Activated CD4-positive, alpha-beta T cell treated with anti-CD3 and anti-CD28 coated beads for 36 hours (primary cell): ENCODE data around the gene WDR43. TPM values are rescaled to one million over a fixed set of nuclear protein-coding genes. Genes with fewer than 3 reads are reported as not detected.
A peak's percentile ranks its signal among the peaks of the same experiment; 100 is the strongest.
"Not testable (repeated sequence)": the region's sequence is repeated elsewhere in the genome, so short reads cannot be mapped to it uniquely, and the experiment has no call there.

Experiments used
- ATAC-seq: fragments of 200-7000 bp; cut with Tn5 transposase; one replicate; pipeline ENCODE4 v1.10.0; 2021; ENCODE audit warnings: mild to moderate bottlenecking, moderate library complexity
- CTCF ChIA-PET: fragments of 350-600 bp; sonication (Branson Sonifier 250); formaldehyde crosslinking; loops from one replicate; lab custom pipeline; 2021; ENCODE audit warnings: antibody characterized with exemption; lab: Charles Lee
- POLR2A ChIA-PET: fragments of 350-600 bp; sonication (Branson Sonifier 250); formaldehyde crosslinking; loops from one replicate; lab custom pipeline; 2021; ENCODE audit warnings: antibody characterized with exemption, inconsistent platforms; lab: Charles Lee
- DNase-seq: peaks from one replicate; pipeline ENCODE4 v3.0.0-alpha.2; 2020
- H3K27ac Mint-ChIP-seq: one replicate; pipeline ENCODE4 v1.8.0; 2021; ENCODE audit warnings: mixed read lengths
- H3K27me3 Mint-ChIP-seq: one replicate; pipeline ENCODE4 v1.8.0; 2021; ENCODE audit warnings: mixed read lengths
- H3K36me3 Mint-ChIP-seq: one replicate; pipeline ENCODE4 v1.8.0; 2021; ENCODE audit warnings: low read depth, mixed read lengths
- H3K4me1 Mint-ChIP-seq: one replicate; pipeline ENCODE4 v1.8.0; 2021; ENCODE audit warnings: mixed read lengths
- H3K4me3 Mint-ChIP-seq: one replicate; pipeline ENCODE4 v1.8.0; 2021; ENCODE audit warnings: mild to moderate bottlenecking, moderate library complexity, mixed read lengths
- H3K9me3 Mint-ChIP-seq: one replicate; pipeline ENCODE4 v1.8.0; 2021; ENCODE audit warnings: low read depth, mixed read lengths
- intact Hi-C, 2 experiments: fragments of 100-400 bp; cut with DNase I in 1 of 2; cut with micrococcal nuclease in 1 of 2; formaldehyde crosslinking; loops; one replicate each; pipeline versions ENCODE4 v1.14.2 to v1.15.1; 2022 to 2024; cut with DNase I, micrococcal nuclease
- total RNA-seq, 2 experiments: library from RNA; stranded (reverse); gene quantifications; one replicate each; pipeline ENCODE4 v1.2.3, GENCODE V29; 2021

Gene WDR43
- total RNA-seq, 2 experiments from 2014 or later = 109 to 170 TPM

DNA sequence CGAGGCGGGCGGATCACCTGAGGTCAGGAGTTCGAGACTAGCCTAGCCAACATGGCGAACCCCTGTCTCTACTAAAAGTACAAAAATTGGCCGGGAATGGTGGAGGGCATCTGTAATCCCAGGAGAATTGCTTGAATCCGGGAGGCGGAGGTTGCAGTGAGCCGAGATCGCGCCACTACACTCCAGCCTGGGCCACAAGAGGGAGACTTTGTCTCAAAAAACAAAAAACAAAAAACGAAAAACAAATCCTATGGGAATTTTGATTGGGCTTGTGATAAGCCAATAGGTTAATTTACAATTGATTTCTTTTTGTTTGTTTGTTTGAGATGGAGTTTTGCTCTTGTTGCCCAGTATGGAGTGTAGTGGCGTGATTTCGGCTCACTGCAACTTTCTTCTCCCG is 62.4 kb downstream of the WDR43 start:
- ChIA-PET POLR2A (no interaction called here), CTCF (interaction anchor here (0.6 to 0.8 kb wide), 2 partner anchors 71 to 387 kb away, joined by 3 read pairs; no protein-coding TSS in a partner anchor)
- H3K36me3 Mint-ChIP-seq = no peaks in the 10 kb centered on the region
- ATAC-seq (no peak), DNase-seq (no peak)
- intact Hi-C loops = loop anchor here (5.0 to 10.0 kb wide), 4 partner anchors 55 to 1115 kb away; partner anchors contain the start of gene CLIP4 (in 1 of the 2)
- H3K27ac Mint-ChIP-seq = no peak overlapping the region
- no peaks in the 10 kb centered on the region for H3K27me3 Mint-ChIP-seq
- H3K9me3 Mint-ChIP-seq = no peaks in the 10 kb centered on the region
- H3K4me1 Mint-ChIP-seq = peaks cover 3% of the 10 kb centered on the region
- H3K4me3 Mint-ChIP-seq = no peak overlapping the region

DNA sequence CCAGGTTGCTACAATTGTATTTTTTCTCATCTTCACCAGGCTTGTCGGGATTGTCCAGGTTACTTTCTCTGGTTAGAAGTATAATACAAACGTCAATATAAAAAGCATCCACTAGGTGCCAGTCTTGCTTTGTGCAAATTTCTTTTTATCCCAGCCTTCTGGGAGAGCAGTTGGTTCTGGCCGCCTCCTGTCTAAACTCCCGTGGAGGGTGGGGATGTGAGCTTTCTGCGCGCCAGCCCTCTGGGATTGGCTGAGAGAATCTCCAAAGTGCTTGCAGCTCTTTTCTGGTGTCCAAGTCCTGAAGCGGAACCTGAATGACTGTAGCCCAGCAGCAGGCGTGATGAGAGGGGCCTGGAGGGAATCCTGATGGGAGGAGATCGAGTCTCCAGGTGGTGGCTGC is 64.2 kb downstream of the WDR43 start:
- CTCF ChIA-PET = interaction anchor here (0.6 to 1.3 kb wide), 15 partner anchors 10 to 260 kb away, joined by 3 to 5 read pairs (median 3); no protein-coding TSS in a partner anchor
- Mint-ChIP-seq H3K27me3 (no peaks in the 10 kb centered on the region), H3K27ac (no peak overlapping the region), H3K4me1 (no peaks in the 10 kb centered on the region), H3K9me3 (no peaks in the 10 kb centered on the region), H3K36me3 (no peaks in the 10 kb centered on the region), H3K4me3 (no peak overlapping the region)
- peak; percentile 80 for ATAC-seq
- intact Hi-C loops = loop anchor here (1.0 to 10.0 kb wide), 8 partner anchors 54 to 1114 kb away; partner anchors contain the start of gene CLIP4 (in 1 of the 2)
- POLR2A ChIA-PET = no interaction called here
- DNase-seq = peak; percentile 50

DNA sequence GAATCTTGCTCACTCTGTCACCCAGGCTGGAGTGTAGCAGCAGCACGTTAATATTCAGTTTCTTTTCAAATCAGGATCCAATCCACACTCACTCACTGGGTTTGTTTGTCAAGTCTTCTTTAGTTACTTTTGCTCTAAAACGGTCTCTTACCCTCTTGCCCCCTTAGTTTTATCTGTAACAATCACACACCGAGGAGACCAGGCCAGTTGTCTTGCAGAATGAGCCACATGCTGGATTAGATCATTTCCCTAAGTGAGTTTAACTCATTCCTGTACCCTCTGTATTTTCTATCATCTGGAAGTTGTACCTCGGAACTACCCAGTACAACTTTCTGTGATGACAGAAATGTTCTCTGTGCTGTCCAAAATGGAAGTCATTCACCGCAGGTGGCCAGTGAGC is 65.9 kb downstream of the WDR43 start:
- intact Hi-C loops = loop anchor here in 1 of 2 experiments (10.0 kb wide), 1 partner anchor 884 kb away; no protein-coding TSS in a partner anchor
- Mint-ChIP-seq H3K27ac (no peak overlapping the region), H3K9me3 (no peaks in the 10 kb centered on the region), H3K4me3 (no peak overlapping the region), H3K27me3 (no peaks in the 10 kb centered on the region), H3K4me1 (no peaks in the 10 kb centered on the region), H3K36me3 (no peaks in the 10 kb centered on the region)
- ATAC-seq (no peak), DNase-seq (no peak)
- POLR2A ChIA-PET = no interaction called here
- CTCF ChIA-PET = interaction anchor here (0.6 to 1.4 kb wide), 6 partner anchors 9 to 1724 kb away, joined by 3 to 4 read pairs (median 3); no protein-coding TSS in a partner anchor

DNA sequence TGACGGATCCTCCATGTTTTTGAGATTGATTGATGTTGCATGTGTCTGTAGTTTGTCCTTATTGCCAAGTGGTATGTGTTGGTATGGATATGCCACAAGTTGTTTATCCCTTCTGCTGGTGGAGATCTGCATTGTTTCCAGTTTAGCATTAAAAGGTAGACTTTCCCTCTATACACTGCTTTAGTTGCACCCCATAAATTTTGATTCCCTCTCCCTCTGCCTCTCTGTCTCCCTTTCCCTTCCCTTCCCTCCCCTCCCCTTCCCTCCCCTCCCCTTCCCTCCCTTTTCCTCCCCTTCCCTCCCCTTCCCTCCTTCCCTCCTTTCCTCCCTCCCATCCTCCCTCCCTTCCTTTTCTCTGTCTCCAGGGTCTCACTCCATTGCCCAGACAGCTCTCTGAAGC is 68.0 kb downstream of the WDR43 start:
- H3K4me3 Mint-ChIP-seq = no peak overlapping the region
- ATAC-seq (no peak), DNase-seq (no peak)
- no peaks in the 10 kb centered on the region for H3K27me3 Mint-ChIP-seq
- H3K9me3 Mint-ChIP-seq = no peaks in the 10 kb centered on the region
- intact Hi-C loops = loop anchor here in 1 of 2 experiments (10.0 kb wide), 1 partner anchor 882 kb away; no protein-coding TSS in a partner anchor
- POLR2A ChIA-PET = no interaction called here
- H3K27ac Mint-ChIP-seq = no peak overlapping the region
- no peaks in the 10 kb centered on the region for H3K36me3 Mint-ChIP-seq
- no peaks in the 10 kb centered on the region for H3K4me1 Mint-ChIP-seq
- CTCF ChIA-PET = interaction anchor here (0.7 to 1.3 kb wide), 2 partner anchors 99 to 245 kb away, joined by 3 to 4 read pairs; no protein-coding TSS in a partner anchor

DNA sequence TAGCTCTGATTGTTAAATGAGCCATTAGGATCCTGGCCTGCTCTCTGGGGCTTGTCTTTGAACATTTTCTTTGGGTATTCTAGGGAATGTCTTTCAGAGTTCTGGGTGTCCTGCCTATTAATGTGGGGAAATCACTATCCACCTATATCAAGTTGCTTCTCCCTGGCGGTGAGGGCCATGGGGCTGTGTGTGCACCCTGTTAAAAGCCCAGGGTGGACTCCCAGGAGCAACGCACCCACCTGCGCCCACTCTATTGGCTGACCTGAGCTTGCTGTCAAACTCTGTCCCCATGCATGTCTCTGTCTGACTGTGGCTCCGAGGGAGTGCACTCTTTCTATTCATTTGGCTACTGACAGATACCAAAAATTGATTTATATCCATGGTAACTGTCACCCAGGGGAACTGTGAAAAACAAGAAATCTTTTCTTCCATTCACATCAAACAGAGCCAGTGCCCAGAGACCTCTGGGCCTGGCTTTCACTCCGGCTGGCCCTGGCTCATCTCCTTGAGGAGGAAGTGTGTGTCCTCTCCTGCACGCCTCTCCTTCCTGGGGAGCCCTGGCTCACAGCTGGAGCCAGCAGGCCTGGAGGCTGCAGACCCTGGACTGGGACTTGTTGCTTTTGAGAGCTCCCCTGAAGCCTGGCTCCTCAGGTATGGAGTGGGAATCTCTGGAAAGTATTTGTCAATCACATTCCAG is 76.1 kb downstream of the WDR43 start:
- Mint-ChIP-seq H3K4me3 (no peak overlapping the region), H3K27ac (no peak overlapping the region), H3K36me3 (no peaks in the 10 kb centered on the region), H3K4me1 (peaks cover 8% of the 10 kb centered on the region), H3K27me3 (no peaks in the 10 kb centered on the region), H3K9me3 (no peaks in the 10 kb centered on the region)
- intact Hi-C loops = no loop called here
- ATAC-seq (no peak), DNase-seq (no peak)
- ChIA-PET POLR2A (no interaction called here), CTCF (interaction anchor here (0.6 kb wide), 1 partner anchor 17 kb away, joined by 3 read pairs; no protein-coding TSS in a partner anchor)

DNA sequence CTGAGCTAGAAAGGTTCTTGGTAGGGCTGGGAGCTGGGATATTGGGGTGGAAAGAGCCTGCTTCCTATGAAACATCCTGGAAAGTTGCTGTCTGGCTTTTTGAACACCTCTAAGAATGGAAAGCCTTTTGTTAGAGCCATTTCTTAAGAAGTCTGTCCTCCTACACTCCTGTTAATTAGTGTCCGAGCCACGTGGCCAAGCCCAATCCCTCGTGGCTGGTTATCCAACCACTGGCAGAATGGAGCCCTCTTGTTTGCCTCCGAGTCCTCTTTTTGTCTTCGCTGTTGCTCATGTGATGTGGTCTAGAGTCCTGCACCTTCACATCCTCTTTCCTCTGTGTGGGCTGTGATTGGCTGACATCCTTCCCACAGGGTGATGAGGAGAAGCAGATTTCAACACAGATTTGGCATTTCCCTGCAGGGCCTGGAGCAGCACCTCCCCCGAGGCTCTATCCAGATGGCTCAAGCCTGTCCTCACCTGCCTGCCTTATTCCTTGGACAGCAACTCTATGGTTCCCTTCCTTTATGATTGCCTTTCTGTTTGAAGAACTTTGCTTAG is 78.4 kb downstream of the WDR43 start:
- CTCF ChIA-PET = no interaction called here

DNA sequence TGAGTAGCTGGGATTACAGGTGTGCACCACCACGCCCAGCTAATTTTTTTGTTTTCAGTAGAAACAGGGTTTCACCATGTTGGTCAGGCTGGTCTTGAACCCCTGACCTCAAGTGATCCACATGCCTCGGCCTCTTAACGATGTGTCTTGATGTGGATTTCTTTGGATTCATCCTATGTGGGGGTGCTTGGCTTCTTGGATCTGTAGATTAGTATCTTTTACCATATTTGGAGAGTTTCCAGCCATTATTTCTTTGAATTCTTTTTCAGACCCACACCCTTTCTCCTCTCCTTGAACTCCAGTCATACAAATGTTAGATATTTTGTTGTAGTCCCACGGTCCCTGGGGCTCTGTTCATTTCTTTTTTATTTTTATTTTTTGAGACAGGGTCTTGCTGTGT is 79.8 kb downstream of the WDR43 start:
- intact Hi-C loops = no loop called here
- Mint-ChIP-seq H3K27me3 (no peaks in the 10 kb centered on the region), H3K4me3 (no peak overlapping the region), H3K4me1 (peaks cover 8% of the 10 kb centered on the region), H3K36me3 (no peaks in the 10 kb centered on the region), H3K9me3 (no peaks in the 10 kb centered on the region), H3K27ac (no peak overlapping the region)
- POLR2A ChIA-PET = no interaction called here
- CTCF ChIA-PET = no interaction called here
- ATAC-seq (no peak), DNase-seq (no peak)

More for the DNA sequence above, 78.4 kb downstream of the WDR43 start:
- no peaks in the 10 kb centered on the region for H3K36me3 Mint-ChIP-seq
- POLR2A ChIA-PET = no interaction called here
- no peak overlapping the region for H3K4me3 Mint-ChIP-seq
- H3K27ac Mint-ChIP-seq = no peak overlapping the region
- H3K27me3 Mint-ChIP-seq = no peaks in the 10 kb centered on the region
- H3K4me1 Mint-ChIP-seq = peaks cover 8% of the 10 kb centered on the region
- DNase-seq = no peak
- intact Hi-C loops = no loop called here
- no peaks in the 10 kb centered on the region for H3K9me3 Mint-ChIP-seq
- ATAC-seq = peak; percentile 23

DNA sequence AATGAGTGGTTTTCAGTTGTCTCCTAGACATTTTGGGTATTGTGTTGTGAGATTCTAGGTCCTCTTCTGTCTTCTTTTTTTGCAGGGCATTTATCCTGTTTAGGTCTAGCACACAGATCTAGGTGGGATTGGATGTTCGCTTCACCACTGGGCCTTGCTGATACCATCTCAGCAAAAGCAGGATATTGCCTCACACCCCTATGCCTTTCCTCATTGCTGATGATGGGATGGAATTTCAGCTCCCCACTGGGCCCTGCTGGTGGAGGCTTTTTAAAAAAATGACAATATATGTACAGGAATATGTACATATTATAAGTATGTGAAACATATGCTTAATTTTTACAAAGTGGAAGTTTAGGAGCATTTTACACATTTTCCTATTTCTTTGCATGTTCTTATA is 81.2 kb downstream of the WDR43 start:
- Mint-ChIP-seq H3K4me1 (peaks cover 8% of the 10 kb centered on the region), H3K27ac (no peak overlapping the region), H3K4me3 (no peak overlapping the region), H3K36me3 (no peaks in the 10 kb centered on the region), H3K27me3 (no peaks in the 10 kb centered on the region), H3K9me3 (no peaks in the 10 kb centered on the region)
- intact Hi-C loops = no loop called here
- CTCF ChIA-PET = no interaction called here
- no peak for DNase-seq
- POLR2A ChIA-PET = no interaction called here
- no peak for ATAC-seq

DNA sequence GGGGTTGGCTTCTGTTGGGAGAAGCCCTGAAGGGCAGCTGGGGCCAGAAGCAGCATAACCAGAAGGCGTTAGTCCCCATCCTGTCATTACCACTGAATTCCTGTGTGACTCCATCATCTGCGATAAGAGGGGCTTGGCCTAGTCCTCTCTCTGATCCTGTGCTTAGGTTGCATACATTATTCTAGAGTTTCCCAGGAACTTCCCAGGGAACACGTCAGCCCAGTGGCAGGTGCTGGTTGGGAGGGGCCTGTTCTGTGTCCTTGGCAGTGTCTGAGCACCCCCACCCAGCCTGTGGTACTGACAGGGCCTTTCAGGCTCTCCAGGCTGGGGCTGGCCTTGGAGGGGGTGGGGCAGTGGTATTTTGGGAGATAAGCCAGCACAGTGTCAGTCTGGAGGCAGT is 82.1 kb downstream of the WDR43 start:
- peaks cover 8% of the 10 kb centered on the region for H3K4me1 Mint-ChIP-seq
- ATAC-seq = no peak
- H3K27ac Mint-ChIP-seq = no peak overlapping the region
- intact Hi-C loops = no loop called here
- CTCF ChIA-PET = no interaction called here
- DNase-seq = no peak
- no peak overlapping the region for H3K4me3 Mint-ChIP-seq
- no peaks in the 10 kb centered on the region for H3K9me3 Mint-ChIP-seq
- no peaks in the 10 kb centered on the region for H3K36me3 Mint-ChIP-seq
- POLR2A ChIA-PET = no interaction called here
- H3K27me3 Mint-ChIP-seq = no peaks in the 10 kb centered on the region

DNA sequence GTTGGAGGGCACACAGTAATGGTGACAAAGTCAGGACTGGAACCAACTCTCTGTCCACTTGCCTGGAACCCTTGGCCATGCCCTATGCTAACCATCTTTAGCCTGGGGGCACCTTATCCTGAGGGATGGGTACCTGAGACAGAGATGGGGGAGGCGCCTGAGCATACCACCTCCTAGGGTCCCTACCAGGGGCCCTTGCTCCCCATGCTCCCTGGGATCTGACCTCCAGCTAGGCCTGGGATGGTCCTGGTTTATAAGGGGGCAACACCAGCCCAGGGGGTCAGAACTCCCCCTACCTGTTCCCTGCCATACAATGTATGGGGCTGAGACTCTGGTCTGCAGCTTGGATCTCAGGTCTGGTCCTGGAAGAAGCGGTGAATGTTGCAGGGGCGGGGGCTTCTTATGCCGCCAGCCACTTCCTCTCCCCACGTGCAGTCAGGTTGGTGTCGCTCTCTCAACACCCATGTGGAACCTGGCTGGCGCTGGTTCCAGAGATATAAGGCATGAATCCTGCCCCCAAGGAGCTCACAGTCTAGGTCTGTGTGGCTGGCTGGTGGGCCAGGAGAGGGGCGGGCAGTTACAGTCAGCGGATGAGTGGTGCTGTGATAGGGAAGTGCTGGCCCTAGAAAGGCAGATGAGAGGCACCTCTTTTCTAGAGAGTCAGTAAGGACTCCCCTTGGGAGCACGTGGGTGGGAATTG is 82.9 kb downstream of the WDR43 start:
- Mint-ChIP-seq H3K27me3 (no peaks in the 10 kb centered on the region), H3K4me3 (no peak overlapping the region), H3K9me3 (no peaks in the 10 kb centered on the region), H3K36me3 (no peaks in the 10 kb centered on the region), H3K4me1 (peaks cover 8% of the 10 kb centered on the region), H3K27ac (no peak overlapping the region)
- intact Hi-C loops = no loop called here
- ATAC-seq (no peak), DNase-seq (no peak)
- POLR2A ChIA-PET = no interaction called here
- CTCF ChIA-PET = no interaction called here

DNA sequence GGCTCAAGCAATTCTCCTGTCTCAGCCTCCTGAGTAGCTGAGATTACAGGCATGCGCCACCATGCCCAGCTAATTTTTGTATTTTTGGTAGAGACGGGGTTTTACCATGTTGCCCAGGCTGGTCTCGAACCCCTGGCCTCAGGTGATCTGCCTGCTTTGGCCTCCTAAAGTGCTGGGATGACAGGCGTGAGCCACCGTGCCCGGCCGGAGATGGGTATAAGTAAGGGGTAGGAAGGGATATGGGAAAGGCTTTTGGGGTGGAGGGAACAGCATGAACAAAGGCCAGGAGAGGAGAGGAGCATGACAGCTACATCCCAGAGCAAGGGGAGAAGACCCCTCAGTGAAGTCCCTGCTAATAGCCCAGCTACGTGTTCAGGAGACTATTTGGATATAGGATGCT is 83.5 kb downstream of the WDR43 start:
- H3K36me3 Mint-ChIP-seq, DNase-seq, H3K9me3 Mint-ChIP-seq, H3K4me1 Mint-ChIP-seq, POLR2A ChIA-PET, intact Hi-C loops, H3K27me3 Mint-ChIP-seq, H3K27ac Mint-ChIP-seq, H3K4me3 Mint-ChIP-seq, ATAC-seq: not testable (repeated sequence)
- CTCF ChIA-PET = interaction anchor here (0.6 kb wide), 1 partner anchor 276 kb away, joined by 4 read pairs; no protein-coding TSS in a partner anchor
